GM18526 (cell line): Measurements from ENCODE around the gene PLA2R1.

Source experiments
- POLR2A ChIP-seq: IDR thresholded peaks from 3 replicates; pipeline ENCODE4 v1.6.1; 2011; ENCODE audit not compliant: insufficient read length; ENCODE audit errors: extremely low read depth

PLA2R1 gene

GRCh38 chr2:159890551-159891266 lies 171.7 kb downstream of the PLA2R1 start:
- no peak for TF ChIP-seq POLR2A

GRCh38 chr2:159882130-159882745 lies 180.2 kb downstream of the PLA2R1 start:
- TF ChIP-seq POLR2A: no peak
